Measurements from ENCODE around the gene EVA1A. TPM values are rescaled to one million over a fixed set of nuclear protein-coding genes. Genes with fewer than 3 reads are reported as not detected.

EVA1A gene
- total RNA-seq, 2 experiments from 2014 or later = not detected

DNA sequence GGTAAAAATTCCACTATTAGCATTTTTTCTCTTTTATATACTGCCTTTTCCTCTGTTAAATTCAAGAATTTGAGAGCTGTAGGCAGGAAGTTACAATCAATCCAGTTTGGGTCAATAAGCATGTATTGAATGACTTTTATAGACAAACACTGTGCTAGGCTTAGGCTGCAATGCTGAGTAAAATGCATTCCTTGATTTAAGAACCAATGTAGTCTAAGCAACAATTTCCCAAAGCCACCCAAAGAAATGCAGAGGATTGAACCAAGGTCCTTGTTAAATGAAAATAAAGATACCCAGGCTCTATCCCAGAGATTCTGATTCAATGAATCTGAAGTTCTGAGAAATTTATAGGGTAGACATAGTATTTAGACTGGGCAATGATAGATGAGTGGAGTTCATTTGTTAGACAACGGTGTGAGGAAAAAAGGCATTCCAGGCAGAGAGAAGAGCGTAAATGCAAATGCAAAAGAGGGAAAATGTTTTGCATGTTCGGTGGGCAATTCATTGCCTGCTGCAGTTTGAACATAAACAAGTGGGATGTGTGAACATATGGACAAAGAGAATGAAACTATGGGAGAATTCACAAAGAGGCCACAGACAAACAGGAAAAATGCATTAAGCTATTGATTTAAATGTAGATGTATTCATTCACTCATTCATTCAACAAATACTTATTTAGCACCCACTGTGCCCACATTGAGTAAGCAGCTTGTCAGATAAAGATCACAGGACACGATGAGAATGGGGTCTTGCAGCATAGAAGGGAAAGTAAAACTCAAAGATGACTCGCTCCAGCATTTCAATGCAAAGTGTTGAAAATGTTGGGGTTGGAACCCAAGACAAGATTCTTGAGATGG, 107.1 kb downstream of the EVA1A start:
- no peaks in the 10 kb centered on the region for H3K4me1 ChIP-seq (ENCODE audit: insufficient read depth, low read length, poor library complexity, severe bottlenecking)
- no peaks in the 10 kb centered on the region for H4K20me1 ChIP-seq (ENCODE audit: insufficient read depth, low read length)
- H2AFZ ChIP-seq (ENCODE audit: low read length) = no peak overlapping the region
- H3K4me3 ChIP-seq (ENCODE audit: low read depth, low read length, poor library complexity, severe bottlenecking) = no peak overlapping the region
- BruUV-seq (replicated peaks) = no TSS peak
- H3K9me2 ChIP-seq (ENCODE audit: insufficient read depth, low read length) = no peaks in the 10 kb centered on the region
- H3K4me2 ChIP-seq (ENCODE audit: low read length) = no peak overlapping the region
- ChIA-PET POLR2A (no interaction called here), CTCF (ENCODE audit: unreplicated experiment) (interaction anchor here (1.4 kb wide), 1 partner anchor 12 kb away, joined by 3 read pairs; no protein-coding TSS in a partner anchor)
- no peak overlapping the region for H3K27ac ChIP-seq (ENCODE audit: low read depth, low read length, poor library complexity, severe bottlenecking)
- H3K79me2 ChIP-seq (ENCODE audit: insufficient read depth, low read depth, low read length) = no peaks in the 10 kb centered on the region
- intact Hi-C loops (cut with micrococcal nuclease; ENCODE audit: unreplicated experiment) = no loop called here
- H3K9me3 ChIP-seq (ENCODE audit: low read length) = no peaks in the 10 kb centered on the region
- TF ChIP-seq, protein P1, sequence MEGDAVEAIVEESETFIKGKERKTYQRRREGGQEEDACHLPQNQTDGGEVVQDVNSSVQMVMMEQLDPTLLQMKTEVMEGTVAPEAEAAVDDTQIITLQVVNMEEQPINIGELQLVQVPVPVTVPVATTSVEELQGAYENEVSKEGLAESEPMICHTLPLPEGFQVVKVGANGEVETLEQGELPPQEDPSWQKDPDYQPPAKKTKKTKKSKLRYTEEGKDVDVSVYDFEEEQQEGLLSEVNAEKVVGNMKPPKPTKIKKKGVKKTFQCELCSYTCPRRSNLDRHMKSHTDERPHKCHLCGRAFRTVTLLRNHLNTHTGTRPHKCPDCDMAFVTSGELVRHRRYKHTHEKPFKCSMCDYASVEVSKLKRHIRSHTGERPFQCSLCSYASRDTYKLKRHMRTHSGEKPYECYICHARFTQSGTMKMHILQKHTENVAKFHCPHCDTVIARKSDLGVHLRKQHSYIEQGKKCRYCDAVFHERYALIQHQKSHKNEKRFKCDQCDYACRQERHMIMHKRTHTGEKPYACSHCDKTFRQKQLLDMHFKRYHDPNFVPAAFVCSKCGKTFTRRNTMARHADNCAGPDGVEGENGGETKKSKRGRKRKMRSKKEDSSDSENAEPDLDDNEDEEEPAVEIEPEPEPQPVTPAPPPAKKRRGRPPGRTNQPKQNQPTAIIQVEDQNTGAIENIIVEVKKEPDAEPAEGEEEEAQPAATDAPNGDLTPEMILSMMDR (conservative IDR thresholded peaks at IDR 0.05; ENCODE audit: low read length) = no peak
- no peak for TF ChIP-seq EZH2phosphoT487 (IDR thresholded peaks at IDR 0.05; ENCODE audit: borderline replicate concordance, low read depth, low read length)
- no peaks in the 10 kb centered on the region for H3K36me3 ChIP-seq (ENCODE audit: insufficient read depth, low read length)
- DNase-seq (ENCODE audit: low spot score) = no peak

GRCh38 chr2:75450068-75450467, 110.7 kb downstream of the EVA1A start:
- Histone ChIP-seq H3K9me2 (ENCODE audit: insufficient read depth, low read length) (no peaks in the 10 kb centered on the region), H3K79me2 (ENCODE audit: insufficient read depth, low read depth, low read length) (no peaks in the 10 kb centered on the region), H2AFZ (ENCODE audit: low read length) (no peak overlapping the region), H3K27ac (ENCODE audit: low read depth, low read length, poor library complexity, severe bottlenecking) (no peak overlapping the region), H3K4me3 (ENCODE audit: low read depth, low read length, poor library complexity, severe bottlenecking) (no peak overlapping the region), H3K36me3 (ENCODE audit: insufficient read depth, low read length) (no peaks in the 10 kb centered on the region), H3K9me3 (ENCODE audit: low read length) (no peaks in the 10 kb centered on the region), H3K4me1 (ENCODE audit: insufficient read depth, low read length, poor library complexity, severe bottlenecking) (no peaks in the 10 kb centered on the region), H4K20me1 (ENCODE audit: insufficient read depth, low read length) (no peaks in the 10 kb centered on the region), H3K4me2 (ENCODE audit: low read length) (no peak overlapping the region)
- no peak for TF ChIP-seq EZH2phosphoT487 (IDR thresholded peaks at IDR 0.05; ENCODE audit: borderline replicate concordance, low read depth, low read length)
- TF ChIP-seq, protein P1 (conservative IDR thresholded peaks at IDR 0.05; ENCODE audit: low read length) = no peak
- CTCF ChIA-PET (ENCODE audit: unreplicated experiment) = no interaction called here
- DNase-seq (ENCODE audit: low spot score) = no peak
- POLR2A ChIA-PET = interaction anchor here (0.6 kb wide), 1 partner anchor 302 kb away, joined by 3 read pairs; no protein-coding TSS in a partner anchor
- intact Hi-C loops (cut with micrococcal nuclease; ENCODE audit: unreplicated experiment) = no loop called here
- BruUV-seq (replicated peaks) = no TSS peak

- intact Hi-C loops (cut with micrococcal nuclease; ENCODE audit: unreplicated experiment) = no loop called here
- no TSS peak for BruUV-seq (replicated peaks)
- no peak for TF ChIP-seq EZH2phosphoT487 (IDR thresholded peaks at IDR 0.05; ENCODE audit: borderline replicate concordance, low read depth, low read length)
- TF ChIP-seq, protein P1 (conservative IDR thresholded peaks at IDR 0.05; ENCODE audit: low read length) = no peak
These were observed 113.6 kb downstream of the EVA1A start for GRCh38 chr2:75447176-75447575.

More at GRCh38 chr2:75447176-75447575, 113.6 kb downstream of the EVA1A start:
- CTCF ChIA-PET (ENCODE audit: unreplicated experiment) = no interaction called here
- no peaks in the 10 kb centered on the region for H3K79me2 ChIP-seq (ENCODE audit: insufficient read depth, low read depth, low read length)
- H3K9me3 ChIP-seq (ENCODE audit: low read length) = no peaks in the 10 kb centered on the region
- no peak overlapping the region for H3K4me2 ChIP-seq (ENCODE audit: low read length)
- no peak for DNase-seq (ENCODE audit: low spot score)
- POLR2A ChIA-PET = no interaction called here
- H3K9me2 ChIP-seq (ENCODE audit: insufficient read depth, low read length) = no peaks in the 10 kb centered on the region
- no peak overlapping the region for H2AFZ ChIP-seq (ENCODE audit: low read length)
- no peak overlapping the region for H3K27ac ChIP-seq (ENCODE audit: low read depth, low read length, poor library complexity, severe bottlenecking)
- no peaks in the 10 kb centered on the region for H4K20me1 ChIP-seq (ENCODE audit: insufficient read depth, low read length)
- H3K4me3 ChIP-seq (ENCODE audit: low read depth, low read length, poor library complexity, severe bottlenecking) = no peak overlapping the region
- no peaks in the 10 kb centered on the region for H3K36me3 ChIP-seq (ENCODE audit: insufficient read depth, low read length)
- H3K4me1 ChIP-seq (ENCODE audit: insufficient read depth, low read length, poor library complexity, severe bottlenecking) = no peaks in the 10 kb centered on the region
